Transverse colon (tissue), 4 donors: ENCODE results near the gene SAP30BP. TPM values are rescaled to one million over a fixed set of nuclear protein-coding genes. Genes with fewer than 3 reads are reported as not detected.

ENCODE experiments used
- DNase-seq: peaks from one replicate; pipeline ENCODE4 v3.0.0-alpha.2; 2019
- H3K27ac ChIP-seq, 4 donors: fragments of 200-600 bp; sonication (generic); 2 replicates each; pipeline ENCODE4 v1.5.1; 2016 to 2018; ENCODE audit warnings: inconsistent platforms in 4 of 4
- H3K27me3 ChIP-seq: fragments of 200-600 bp; sonication (generic); 2 replicates; pipeline ENCODE4 v1.5.1; 2017; ENCODE audit warnings: inconsistent platforms
- H3K36me3 ChIP-seq, 4 donors: fragments of 200-600 bp; sonication (generic); 2 replicates each; pipeline ENCODE4 v1.5.1; 2017 to 2019; ENCODE audit warnings: inconsistent platforms in 4 of 4
- H3K4me1 ChIP-seq, 4 donors: fragments of 200-600 bp; sonication (generic); 2 replicates each; pipeline ENCODE4 v1.5.1; 2017 to 2020; ENCODE audit warnings: inconsistent platforms in 4 of 4
- H3K4me3 ChIP-seq, 4 donors: fragments of 200-600 bp; sonication (generic); 1 replicate in 1 of 4; 2 replicates in 3 of 4; pipeline versions ENCODE4 v1.5.1 to v1.6.1; 2017 to 2019; ENCODE audit warnings: inconsistent platforms in 4 of 4
- H3K9me3 ChIP-seq, 2 donors: fragments of 200-600 bp; sonication (generic); 2 replicates each; pipeline ENCODE4 v1.5.1; 2017 to 2019; ENCODE audit warnings: inconsistent platforms in 2 of 2
- EP300 ChIP-seq: sonication (generic); formaldehyde crosslinking; IDR thresholded peaks from one replicate; pipeline ENCODE4 v1.6.1; 2017; ENCODE audit warnings: antibody characterized with exemption, low read depth
- POLR2A ChIP-seq: fragments of 450-650 bp; IDR thresholded peaks from one replicate; pipeline ENCODE4 v1.6.1; 2016; ENCODE audit warnings: antibody characterized with exemption, mild to moderate bottlenecking, moderate library complexity
- POLR2AphosphoS5 ChIP-seq, 3 donors: sonication (generic); formaldehyde crosslinking; IDR thresholded peaks; one replicate each; pipeline ENCODE4 v1.6.1; 2016; ENCODE audit warnings: antibody characterized with exemption in 3 of 3
- WGBS, 2 donors: methylation state at CpG; one replicate each; pipeline ENCODE4 v1.1.5; 2018; ENCODE audit warnings: low coverage in 1 of 2; 5-methylcytosine and 5-hydroxymethylcytosine counted together
- in situ Hi-C, 4 donors: fragments of 200-750 bp; cut with MboI; loops; one replicate each; pipeline versions ENCODE4 v1.15.0 to v1.15.1; 2017; ENCODE audit warnings: low sequenced_read_pairs in 3 of 4, low pct_ligation_motif_present in 1 of 4, low pct_unique_long_range_greater_than_20kb in 1 of 4
- intact Hi-C: fragments of 100-400 bp; cut with DNase I; formaldehyde crosslinking; loops from one replicate; pipeline ENCODE4 v1.15.1; 2023; ENCODE audit warnings: low total_unique reads
- total RNA-seq, 4 donors: library from RNA; depleted of rRNA; stranded (reverse); fragments of >200 nt; gene quantifications; one replicate each; pipeline ENCODE4 v1.1.0, GENCODE V29; 2016
- TF ChIP-seq, protein P1 (sequence below), 5 experiments: fragments of 200-600 bp in 3 of 5; fragments of 450-650 bp in 2 of 5; sonication (generic) in 3 of 5; IDR thresholded peaks; 1 replicate in 2 of 5; 2 replicates in 3 of 5; pipeline ENCODE4 v1.5.1; 2016 to 2017; ENCODE audit warnings: antibody characterized with exemption in 5 of 5, inconsistent platforms in 3 of 5, mild to moderate bottlenecking in 2 of 5, moderate library complexity in 1 of 5

Gene SAP30BP
- total RNA-seq, 4 donors from 2014 or later: 49.0 to 83.8 (median 71.4) TPM

GRCh38 chr17:75734674-75735294, 67.6 kb downstream of the SAP30BP start:
- intact Hi-C loops: no loop called here
- Histone ChIP-seq H3K9me3 (no peaks in the 10 kb centered on the region), H3K4me1 (peaks cover 7 to 21% (median 15%) of the 10 kb centered on the region in 4 donors), H3K4me3 (no peak overlapping the region), H3K36me3 (peaks cover 0 to 20% (median 3%) of the 10 kb centered on the region in 4 donors), H3K27ac (no peak overlapping the region), H3K27me3 (no peaks in the 10 kb centered on the region)
- WGBS, 2 donors: 58 to 83% methylated on average over 4 of the region's 4 CpGs
- TF ChIP-seq EP300 (no peak), POLR2AphosphoS5 (IDR thresholded peaks at IDR 0.05) (no peak), POLR2A (no peak)
- TF ChIP-seq, protein P1, sequence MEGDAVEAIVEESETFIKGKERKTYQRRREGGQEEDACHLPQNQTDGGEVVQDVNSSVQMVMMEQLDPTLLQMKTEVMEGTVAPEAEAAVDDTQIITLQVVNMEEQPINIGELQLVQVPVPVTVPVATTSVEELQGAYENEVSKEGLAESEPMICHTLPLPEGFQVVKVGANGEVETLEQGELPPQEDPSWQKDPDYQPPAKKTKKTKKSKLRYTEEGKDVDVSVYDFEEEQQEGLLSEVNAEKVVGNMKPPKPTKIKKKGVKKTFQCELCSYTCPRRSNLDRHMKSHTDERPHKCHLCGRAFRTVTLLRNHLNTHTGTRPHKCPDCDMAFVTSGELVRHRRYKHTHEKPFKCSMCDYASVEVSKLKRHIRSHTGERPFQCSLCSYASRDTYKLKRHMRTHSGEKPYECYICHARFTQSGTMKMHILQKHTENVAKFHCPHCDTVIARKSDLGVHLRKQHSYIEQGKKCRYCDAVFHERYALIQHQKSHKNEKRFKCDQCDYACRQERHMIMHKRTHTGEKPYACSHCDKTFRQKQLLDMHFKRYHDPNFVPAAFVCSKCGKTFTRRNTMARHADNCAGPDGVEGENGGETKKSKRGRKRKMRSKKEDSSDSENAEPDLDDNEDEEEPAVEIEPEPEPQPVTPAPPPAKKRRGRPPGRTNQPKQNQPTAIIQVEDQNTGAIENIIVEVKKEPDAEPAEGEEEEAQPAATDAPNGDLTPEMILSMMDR (IDR thresholded peaks at IDR 0.05): no peak
- DNase-seq: no peak
- in situ Hi-C loops: no loop called here

DNA sequence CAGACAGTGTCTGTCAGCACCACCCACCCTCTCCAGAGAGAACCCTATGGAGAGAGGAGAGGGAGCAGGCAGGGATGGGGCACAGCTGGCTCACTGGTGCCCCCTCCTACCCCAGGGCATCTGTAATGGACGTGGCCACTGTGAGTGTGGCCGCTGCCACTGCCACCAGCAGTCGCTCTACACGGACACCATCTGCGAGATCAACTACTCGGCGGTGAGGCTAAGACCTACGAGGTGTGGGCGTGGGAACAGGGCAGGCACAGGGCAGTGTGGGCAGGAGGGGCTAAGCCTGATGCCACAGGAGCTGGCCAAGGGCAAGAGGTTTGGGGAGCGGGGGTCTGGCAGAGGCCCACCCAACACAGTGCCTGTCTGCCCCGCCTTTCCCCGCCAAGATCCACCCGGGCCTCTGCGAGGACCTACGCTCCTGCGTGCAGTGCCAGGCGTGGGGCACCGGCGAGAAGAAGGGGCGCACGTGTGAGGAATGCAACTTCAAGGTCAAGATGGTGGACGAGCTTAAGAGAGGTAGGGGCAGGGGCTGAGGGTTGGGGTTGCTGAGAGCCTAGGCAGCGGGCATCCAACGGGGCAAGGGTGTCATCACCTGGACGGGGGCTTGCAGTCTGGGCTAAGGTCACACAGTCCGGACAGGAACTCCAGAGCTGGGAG, 69.2 kb downstream of the SAP30BP start:
- intact Hi-C loops (no loop called here), in situ Hi-C loops (no loop called here)
- H3K27ac ChIP-seq: no peak overlapping the region
- peaks cover 0 to 20% (median 3%) of the 10 kb centered on the region in 4 donors for H3K36me3 ChIP-seq
- DNase-seq: no peak
- no peaks in the 10 kb centered on the region for H3K9me3 ChIP-seq
- H3K27me3 ChIP-seq: no peaks in the 10 kb centered on the region
- H3K4me3 ChIP-seq: no peak overlapping the region
- WGBS, 2 donors: 93% methylated on average over 26 of the region's 26 CpGs; no CpG with 5 or more reads in 1 of the 2 donors
- peaks cover 7 to 21% (median 14%) of the 10 kb centered on the region in 4 donors for H3K4me1 ChIP-seq
- TF ChIP-seq EP300 (no peak), POLR2AphosphoS5 (IDR thresholded peaks at IDR 0.05) (no peak), POLR2A (no peak)
- TF ChIP-seq, protein P1 (IDR thresholded peaks at IDR 0.05): no peak

GRCh38 chr17:75737133-75737962, 70.2 kb downstream of the SAP30BP start:
- in situ Hi-C loops: no loop called here
- H3K4me3 ChIP-seq: no peak overlapping the region
- WGBS, 2 donors: 73% methylated on average over 19 of the region's 20 CpGs; no CpG with 5 or more reads in 1 of the 2 donors
- no peaks in the 10 kb centered on the region for H3K27me3 ChIP-seq
- intact Hi-C loops: no loop called here
- no peak for DNase-seq
- TF ChIP-seq POLR2A: no peak
- no peak for TF ChIP-seq POLR2AphosphoS5 (IDR thresholded peaks at IDR 0.05)
- TF ChIP-seq EP300: no peak
- TF ChIP-seq, protein P1 (IDR thresholded peaks at IDR 0.05): no peak
- H3K36me3 ChIP-seq: peaks cover 0 to 20% (median 3%) of the 10 kb centered on the region in 4 donors
- no peaks in the 10 kb centered on the region for H3K9me3 ChIP-seq
- no peak overlapping the region for H3K27ac ChIP-seq
- peaks cover 4 to 12% (median 5%) of the 10 kb centered on the region in 4 donors for H3K4me1 ChIP-seq
